ACHN (cell line): ENCODE results near the gene GPR52.
"Not testable (repeated sequence)": the region's sequence is repeated elsewhere in the genome, so short reads cannot be mapped to it uniquely, and the experiment has no call there.

Experiments used
- DNase-seq: peaks from one replicate; pipeline ENCODE4 v3.0.0-alpha.2; 2015
- in situ Hi-C: cut with HindIII; loops from 2 replicates; pipeline ENCODE4 v1.10.0; 2017; ENCODE audit warnings: low sequenced_read_pairs, low pct_ligation_motif_present, low pct_unique_long_range_greater_than_20kb

GPR52 gene

GRCh38 chr1:174447866-174448530 lies at the start of gene GPR52:
TSS of gene GPR52 (plus strand) at chr1:174447964. CDS start at chr1:174448112, 148 bp downstream.
- DNase-seq, result no peak
- in situ Hi-C loops, result no loop called here

GRCh38 chr1:174398246-174398645 lies 49.5 kb upstream of the GPR52 start:
- in situ Hi-C loops, result no loop called here
- no peak for DNase-seq

GRCh38 chr1:174399211-174399610 lies 48.6 kb upstream of the GPR52 start:
- no peak for DNase-seq
- in situ Hi-C loops, result no loop called here

- DNase-seq, result no peak
- in situ Hi-C loops, result no loop called here
Observed at GRCh38 chr1:174401075-174401474, 46.7 kb upstream of the GPR52 start.

GRCh38 chr1:174405219-174405618 lies 42.5 kb upstream of the GPR52 start:
- in situ Hi-C loops, result no loop called here
- DNase-seq, result no peak

- no peak for DNase-seq
- in situ Hi-C loops, result no loop called here
Observed at GRCh38 chr1:174406421-174406820, 41.3 kb upstream of the GPR52 start.

GRCh38 chr1:174407665-174408064 lies 40.1 kb upstream of the GPR52 start:
- in situ Hi-C loops, result no loop called here
- DNase-seq, result no peak

- in situ Hi-C loops, result no loop called here
- DNase-seq, result no peak
Observed at GRCh38 chr1:174408146-174408545, 39.6 kb upstream of the GPR52 start.

GRCh38 chr1:174409801-174410200 lies 38.0 kb upstream of the GPR52 start:
- DNase-seq, in situ Hi-C loops: not testable (repeated sequence)

GRCh38 chr1:174413632-174414031 lies 34.1 kb upstream of the GPR52 start:
- in situ Hi-C loops, result no loop called here
- DNase-seq, result peak; percentile 59

GRCh38 chr1:174414203-174414602 lies 33.6 kb upstream of the GPR52 start:
- in situ Hi-C loops, result no loop called here
- peak; percentile 38 for DNase-seq

GRCh38 chr1:174415506-174415905 lies 32.3 kb upstream of the GPR52 start:
- DNase-seq, result no peak
- in situ Hi-C loops, result no loop called here

GRCh38 chr1:174417921-174418320 lies 29.8 kb upstream of the GPR52 start:
- no peak for DNase-seq
- in situ Hi-C loops, result no loop called here

- in situ Hi-C loops, result no loop called here
- DNase-seq, result no peak
Observed at GRCh38 chr1:174425121-174425520, 22.6 kb upstream of the GPR52 start.

- in situ Hi-C loops, result no loop called here
- no peak for DNase-seq
Observed at GRCh38 chr1:174426153-174426552, 21.6 kb upstream of the GPR52 start.

- in situ Hi-C loops, result no loop called here
- DNase-seq, result no peak
Observed at GRCh38 chr1:174428033-174428432, 19.7 kb upstream of the GPR52 start.

- in situ Hi-C loops, result no loop called here
- no peak for DNase-seq
Observed at GRCh38 chr1:174428739-174429138, 19.0 kb upstream of the GPR52 start.

- DNase-seq, result no peak
- in situ Hi-C loops, result no loop called here
Observed at GRCh38 chr1:174433451-174433850, 14.3 kb upstream of the GPR52 start.

GRCh38 chr1:174445351-174445750 lies 2.4 kb upstream of the GPR52 start:
- in situ Hi-C loops, result no loop called here
- no peak for DNase-seq

GRCh38 chr1:174445817-174446216 lies 1.9 kb upstream of the GPR52 start:
- DNase-seq, result no peak
- in situ Hi-C loops, result no loop called here

GRCh38 chr1:174448531-174448883 lies 743 bp downstream of the GPR52 start:
- no peak for DNase-seq
- in situ Hi-C loops, result no loop called here
